Activated naive CD4-positive, alpha-beta T cell treated with anti-CD3 and anti-CD28 coated beads, Interleukin-2, amount 50 U/mL, for 24 hours (primary cell): ENCODE results near the gene ASGR2.

ENCODE experiments used
- H3K27ac Mint-ChIP-seq: one replicate; pipeline ENCODE4 v1.8.0; 2021; ENCODE audit warnings: mild to moderate bottlenecking, mixed read lengths
- H3K27me3 Mint-ChIP-seq: one replicate; pipeline ENCODE4 v1.8.0; 2021; ENCODE audit warnings: mixed read lengths
- H3K36me3 Mint-ChIP-seq: one replicate; pipeline ENCODE4 v1.8.0; 2021; ENCODE audit warnings: mixed read lengths
- H3K4me1 Mint-ChIP-seq: one replicate; pipeline ENCODE4 v1.8.0; 2021; ENCODE audit warnings: mixed read lengths
- H3K4me3 Mint-ChIP-seq: one replicate; pipeline ENCODE4 v1.8.0; 2021; ENCODE audit warnings: mild to moderate bottlenecking, mixed read lengths
- H3K9me3 Mint-ChIP-seq: one replicate; pipeline ENCODE4 v1.8.0; 2021; ENCODE audit warnings: mixed read lengths

The ASGR2 gene

DNA sequence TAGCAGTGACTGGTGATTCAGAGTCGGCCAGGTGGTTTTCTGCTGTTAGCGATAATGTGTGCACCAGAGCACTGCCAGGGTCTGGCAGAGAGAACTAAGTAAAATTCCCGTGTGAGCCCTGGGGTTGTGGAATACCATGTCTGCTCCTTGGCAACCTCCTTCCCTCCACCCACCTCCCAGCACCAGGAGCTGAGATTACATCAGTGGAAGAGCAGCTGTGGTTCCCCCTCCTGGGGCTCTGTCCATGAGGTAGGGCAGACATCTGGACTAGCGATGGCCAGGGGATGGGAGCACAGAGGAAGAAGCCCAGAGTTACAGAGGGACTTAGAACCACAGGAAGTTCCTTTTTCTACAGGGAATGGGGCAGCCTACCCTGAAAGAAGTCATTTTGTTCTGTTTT lies 50.4 kb downstream of the ASGR2 start:
- peaks cover 6% of the 10 kb centered on the region for H3K36me3 Mint-ChIP-seq
- H3K27me3 Mint-ChIP-seq, result no peaks in the 10 kb centered on the region
- H3K9me3 Mint-ChIP-seq, result peaks cover 10% of the 10 kb centered on the region
- peaks cover 19% of the 10 kb centered on the region for H3K4me1 Mint-ChIP-seq
- no peak overlapping the region for H3K27ac Mint-ChIP-seq
- H3K4me3 Mint-ChIP-seq, result no peak overlapping the region

DNA sequence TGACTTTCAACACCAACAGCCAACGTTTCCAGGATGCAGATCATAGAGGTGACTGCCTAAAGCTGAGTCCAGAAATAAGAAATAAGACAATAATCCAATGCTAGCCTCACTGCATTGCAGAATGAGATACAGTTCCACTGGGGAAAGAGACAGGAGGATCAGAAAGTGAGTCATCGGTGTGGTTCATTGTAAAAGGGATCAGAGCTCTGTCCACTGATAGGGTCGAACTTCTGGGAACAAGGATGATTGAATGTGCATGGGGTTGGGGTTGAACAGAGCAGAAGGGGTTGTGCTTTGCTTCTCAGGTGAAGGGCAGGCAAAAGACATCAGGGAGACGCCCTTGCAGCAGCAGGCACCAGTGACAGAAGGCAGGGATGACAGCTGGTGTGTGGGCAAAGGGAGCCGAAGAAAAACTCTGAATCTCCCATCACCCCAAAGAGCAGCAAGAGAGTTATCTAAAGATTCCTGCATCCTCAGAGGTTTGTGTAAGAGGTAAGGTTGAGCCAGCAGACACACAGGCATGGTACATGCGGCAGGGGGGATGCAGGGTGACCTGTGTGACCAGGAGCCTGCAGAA lies 51.0 kb downstream of the ASGR2 start:
- no peak overlapping the region for H3K27ac Mint-ChIP-seq

DNA sequence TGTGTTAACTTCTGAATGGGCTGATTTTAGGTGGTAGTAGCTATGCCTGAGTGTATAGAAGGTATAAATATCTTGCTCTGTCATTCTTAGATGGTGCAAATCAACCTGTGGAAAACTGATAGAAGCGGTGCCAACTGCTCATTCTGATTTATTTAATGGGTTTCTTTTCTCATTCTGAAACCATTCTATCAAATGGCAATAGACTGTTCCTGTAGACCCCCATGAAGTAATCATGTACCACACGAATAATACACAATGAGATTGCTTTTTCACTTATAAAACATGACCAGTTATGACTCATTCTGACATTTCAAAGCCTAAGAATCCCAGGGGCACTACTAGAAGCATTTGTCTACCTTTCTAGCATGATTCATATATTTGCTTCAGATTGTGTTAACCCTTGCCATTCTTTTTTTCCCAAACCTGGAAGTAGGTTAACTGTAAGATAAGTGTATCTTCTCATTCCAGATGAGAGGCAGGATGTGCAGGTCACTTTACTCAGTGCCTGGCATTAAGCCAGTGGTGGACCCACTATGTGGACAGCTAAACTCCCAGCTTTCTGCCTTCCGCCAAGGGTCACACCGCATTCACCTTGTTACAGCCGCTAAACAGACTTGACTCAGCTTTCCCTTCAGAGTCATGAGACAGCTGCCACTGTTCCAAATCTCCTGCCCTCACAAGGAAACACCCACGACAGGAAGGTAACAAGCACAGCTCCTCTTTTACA lies 54.3 kb downstream of the ASGR2 start:
- peaks cover 26% of the 10 kb centered on the region for H3K4me1 Mint-ChIP-seq
- no peaks in the 10 kb centered on the region for H3K27me3 Mint-ChIP-seq
- no peaks in the 10 kb centered on the region for H3K9me3 Mint-ChIP-seq
- H3K36me3 Mint-ChIP-seq, result no peaks in the 10 kb centered on the region
- peak overlapping the region; percentile 69 for H3K4me3 Mint-ChIP-seq
- H3K27ac Mint-ChIP-seq, result peak overlapping the region; percentile 96

More for the DNA sequence above, 51.0 kb downstream of the ASGR2 start:
- Mint-ChIP-seq H3K4me3 (no peak overlapping the region), H3K36me3 (peaks cover 3% of the 10 kb centered on the region), H3K9me3 (peaks cover 6% of the 10 kb centered on the region), H3K4me1 (peaks cover 26% of the 10 kb centered on the region), H3K27me3 (no peaks in the 10 kb centered on the region)

DNA sequence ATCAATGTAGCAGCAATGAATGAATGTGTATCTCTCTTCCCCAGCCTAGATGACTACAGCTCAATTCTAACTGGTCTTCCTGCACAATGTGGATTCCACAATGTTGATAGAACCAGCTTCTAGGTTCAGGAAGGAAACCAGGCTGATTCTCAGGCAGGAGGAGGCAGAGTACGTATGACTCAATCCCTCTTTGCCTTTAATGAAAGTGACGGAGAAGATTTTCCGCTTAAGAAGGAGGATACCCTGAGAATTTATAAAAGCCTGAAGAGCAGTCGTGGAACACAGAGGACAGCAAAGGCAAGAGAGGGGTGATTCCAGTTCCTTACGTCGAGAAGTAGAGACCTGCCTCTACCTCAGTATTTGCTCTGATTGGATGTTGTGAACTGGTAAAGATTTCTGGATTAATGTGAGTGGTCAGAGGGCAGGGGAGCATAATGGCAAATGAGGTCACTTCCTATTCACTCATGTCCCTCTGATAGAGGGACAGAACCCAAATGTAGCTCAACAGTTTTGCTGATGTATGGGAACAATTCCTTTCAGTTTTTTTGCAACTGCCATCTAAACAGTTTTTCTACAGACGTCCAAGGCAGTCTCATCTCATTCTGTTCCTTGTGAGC lies 55.7 kb downstream of the ASGR2 start:
- Mint-ChIP-seq H3K9me3 (no peaks in the 10 kb centered on the region), H3K27me3 (no peaks in the 10 kb centered on the region), H3K4me1 (peaks cover 26% of the 10 kb centered on the region), H3K4me3 (peak overlapping the region; percentile 28), H3K36me3 (no peaks in the 10 kb centered on the region), H3K27ac (peak overlapping the region; percentile 91)

DNA sequence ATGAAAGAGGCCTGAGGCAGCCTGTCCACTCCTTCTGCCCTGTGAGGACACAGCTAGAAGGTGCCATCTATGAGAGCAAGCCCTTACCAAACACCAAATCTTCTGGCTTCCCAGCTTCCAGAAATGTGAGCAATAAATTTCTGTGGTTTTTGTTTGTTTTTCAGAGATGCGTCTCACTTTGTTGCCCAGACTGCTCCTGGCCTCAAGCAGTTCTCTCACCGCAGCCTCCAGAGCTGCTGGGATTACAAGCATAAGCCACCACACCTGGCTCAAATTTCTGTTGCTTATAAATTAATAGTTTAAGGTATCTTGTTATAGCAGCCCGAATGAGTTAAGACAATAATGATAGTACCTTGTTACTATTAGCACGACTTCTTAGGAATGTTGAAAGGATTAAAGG lies 58.2 kb downstream of the ASGR2 start:
- Mint-ChIP-seq H3K27ac (no peak overlapping the region), H3K4me3 (no peak overlapping the region), H3K36me3 (no peaks in the 10 kb centered on the region), H3K9me3 (no peaks in the 10 kb centered on the region), H3K4me1 (peaks cover 22% of the 10 kb centered on the region), H3K27me3 (no peaks in the 10 kb centered on the region)
